NCI-H2107 treated with DMSO at 0.1 percent for 48 hours (cell line): Measurements from ENCODE around the gene SMYD3.
A peak's percentile ranks its signal among the peaks of the same experiment; 100 is the strongest.

Experiments used
- DNase-seq: peaks from one replicate; lab custom pipeline; 2025; ENCODE audit not compliant: unreplicated experiment; lab: John Stamatoyannopoulos, UW

SMYD3 gene

GRCh38 chr1:246152986-246153431 is 354.1 kb downstream of the SMYD3 start:
- peak; percentile 44 for DNase-seq

- peak; percentile 94 for DNase-seq
Observed at GRCh38 chr1:246151796-246152434, 355.2 kb downstream of the SMYD3 start.

GRCh38 chr1:246149543-246149942 is 357.5 kb downstream of the SMYD3 start:
- DNase-seq = no peak

GRCh38 chr1:246147524-246148461 is 359.3 kb downstream of the SMYD3 start:
- no peak for DNase-seq

GRCh38 chr1:246146804-246147523 is 360.1 kb downstream of the SMYD3 start:
- DNase-seq = no peak

GRCh38 chr1:246145900-246146299 is 361.2 kb downstream of the SMYD3 start:
- DNase-seq = no peak

GRCh38 chr1:246144931-246145330 is 362.1 kb downstream of the SMYD3 start:
- DNase-seq = no peak

GRCh38 chr1:246142320-246142893 is 364.7 kb downstream of the SMYD3 start:
- no peak for DNase-seq

- DNase-seq = no peak
Observed at GRCh38 chr1:246141306-246141705, 365.8 kb downstream of the SMYD3 start.

- no peak for DNase-seq
Observed at GRCh38 chr1:246139745-246140182, 367.3 kb downstream of the SMYD3 start.

- DNase-seq = no peak
Observed at GRCh38 chr1:246138781-246139180, 368.3 kb downstream of the SMYD3 start.

GRCh38 chr1:246136477-246136876 is 370.6 kb downstream of the SMYD3 start:
- no peak for DNase-seq

GRCh38 chr1:246134789-246135188 is 372.3 kb downstream of the SMYD3 start:
- DNase-seq = no peak

- DNase-seq = no peak
Observed at GRCh38 chr1:246131095-246131494, 376.0 kb downstream of the SMYD3 start.

GRCh38 chr1:246128494-246129069 is 378.5 kb downstream of the SMYD3 start:
- DNase-seq = no peak

GRCh38 chr1:246126580-246126979 is 380.5 kb downstream of the SMYD3 start:
- DNase-seq = no peak

- no peak for DNase-seq
Observed at GRCh38 chr1:246122071-246122470, 385.0 kb downstream of the SMYD3 start.

GRCh38 chr1:246121533-246121932 is 385.5 kb downstream of the SMYD3 start:
- DNase-seq = no peak

- DNase-seq = peak; percentile 84
Observed at GRCh38 chr1:246117066-246117791, 389.9 kb downstream of the SMYD3 start.

- no peak for DNase-seq
Observed at GRCh38 chr1:246114369-246114768, 392.7 kb downstream of the SMYD3 start.
